ENCODE measurements around the gene NDST1. TPM values are rescaled to one million over a fixed set of nuclear protein-coding genes. Genes with fewer than 3 reads are reported as not detected.

NDST1 gene
- total RNA-seq, 1 donor from 2014 or later: 132 TPM

DNA sequence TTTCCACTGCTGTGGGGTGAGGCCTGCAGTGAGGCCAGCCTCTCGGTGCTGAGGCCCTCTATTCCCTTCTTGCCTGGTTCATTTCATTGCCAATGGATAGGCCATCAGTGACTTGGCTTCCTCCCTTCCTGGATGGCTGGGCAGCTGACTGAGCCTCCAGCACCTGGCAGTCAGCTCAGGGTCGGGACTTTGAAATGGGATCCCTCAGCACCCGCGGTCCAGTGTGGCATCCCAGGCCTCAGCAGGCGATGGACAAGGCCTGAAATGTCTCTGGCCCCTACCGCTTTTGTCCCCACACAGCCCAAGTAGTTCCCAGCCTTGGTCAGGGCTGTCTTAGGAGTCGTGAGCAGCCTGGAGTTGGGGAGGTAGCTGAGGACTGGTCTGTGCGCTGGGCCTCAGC, 17.2 kb downstream of the NDST1 start:
- H3K27me3 Mint-ChIP-seq (ENCODE audit: low read depth): no peaks in the 10 kb centered on the region
- H3K4me1 Mint-ChIP-seq: peaks cover 3% of the 10 kb centered on the region
- TF ChIP-seq, protein P1, sequence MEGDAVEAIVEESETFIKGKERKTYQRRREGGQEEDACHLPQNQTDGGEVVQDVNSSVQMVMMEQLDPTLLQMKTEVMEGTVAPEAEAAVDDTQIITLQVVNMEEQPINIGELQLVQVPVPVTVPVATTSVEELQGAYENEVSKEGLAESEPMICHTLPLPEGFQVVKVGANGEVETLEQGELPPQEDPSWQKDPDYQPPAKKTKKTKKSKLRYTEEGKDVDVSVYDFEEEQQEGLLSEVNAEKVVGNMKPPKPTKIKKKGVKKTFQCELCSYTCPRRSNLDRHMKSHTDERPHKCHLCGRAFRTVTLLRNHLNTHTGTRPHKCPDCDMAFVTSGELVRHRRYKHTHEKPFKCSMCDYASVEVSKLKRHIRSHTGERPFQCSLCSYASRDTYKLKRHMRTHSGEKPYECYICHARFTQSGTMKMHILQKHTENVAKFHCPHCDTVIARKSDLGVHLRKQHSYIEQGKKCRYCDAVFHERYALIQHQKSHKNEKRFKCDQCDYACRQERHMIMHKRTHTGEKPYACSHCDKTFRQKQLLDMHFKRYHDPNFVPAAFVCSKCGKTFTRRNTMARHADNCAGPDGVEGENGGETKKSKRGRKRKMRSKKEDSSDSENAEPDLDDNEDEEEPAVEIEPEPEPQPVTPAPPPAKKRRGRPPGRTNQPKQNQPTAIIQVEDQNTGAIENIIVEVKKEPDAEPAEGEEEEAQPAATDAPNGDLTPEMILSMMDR (IDR thresholded peaks at IDR 0.05; ENCODE audit: unreplicated experiment): no peak
- DNase-seq (ENCODE audit: low spot score in 2 of 2, unreplicated experiment in 2 of 2): no peak
- H3K36me3 Mint-ChIP-seq: peaks cover 16% of the 10 kb centered on the region
- H3K27ac Mint-ChIP-seq: no peak overlapping the region
- H3K9me3 Mint-ChIP-seq: no peaks in the 10 kb centered on the region
- H3K4me3 Mint-ChIP-seq: no peak overlapping the region

DNA sequence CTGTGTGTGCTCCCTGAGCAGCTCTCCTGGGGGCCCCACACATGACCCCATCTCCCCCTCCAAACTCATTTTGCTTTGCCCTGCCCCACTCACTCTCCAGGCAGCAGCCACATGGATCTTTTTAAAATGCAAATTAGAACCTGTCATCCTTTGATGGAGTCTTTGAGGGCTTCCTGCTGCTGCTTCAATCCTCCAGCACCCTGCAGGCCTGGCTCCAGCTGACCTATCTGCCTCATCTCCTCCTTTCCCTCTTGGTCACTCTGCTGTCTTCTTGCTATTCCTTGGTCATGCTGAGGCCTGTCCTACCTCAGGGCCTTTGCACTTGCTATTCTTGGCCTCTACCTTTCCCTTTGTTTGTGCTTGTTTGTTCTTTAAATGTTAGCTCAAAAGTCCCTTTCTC, 17.9 kb downstream of the NDST1 start:
- Mint-ChIP-seq H3K27ac (no peak overlapping the region), H3K4me1 (peaks cover 3% of the 10 kb centered on the region), H3K36me3 (peaks cover 16% of the 10 kb centered on the region), H3K9me3 (no peaks in the 10 kb centered on the region), H3K27me3 (ENCODE audit: low read depth) (no peaks in the 10 kb centered on the region), H3K4me3 (no peak overlapping the region)
- no peak for DNase-seq (ENCODE audit: low spot score in 2 of 2, unreplicated experiment in 2 of 2)
- TF ChIP-seq, protein P1 (IDR thresholded peaks at IDR 0.05; ENCODE audit: unreplicated experiment): no peak

DNA sequence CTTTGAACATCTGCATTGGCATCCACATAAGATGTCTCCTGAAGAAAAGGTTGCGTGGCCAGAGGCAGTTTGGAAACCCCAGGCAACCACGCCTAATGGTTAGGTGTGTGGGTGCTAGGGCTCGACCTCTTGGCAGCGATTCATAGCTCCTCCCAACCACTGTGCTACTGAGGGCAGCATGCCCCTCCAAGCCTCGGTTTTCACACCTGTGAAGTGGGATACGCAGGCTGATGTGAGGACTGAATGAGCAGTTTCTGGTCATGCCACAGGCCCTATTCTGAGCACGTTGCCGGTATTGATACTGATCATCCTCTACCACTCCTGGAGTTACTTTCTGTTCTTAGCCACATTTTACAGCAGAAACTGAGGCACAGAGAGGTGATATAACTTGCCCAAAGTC, 19.1 kb downstream of the NDST1 start:
- peaks cover 3% of the 10 kb centered on the region for H3K4me1 Mint-ChIP-seq
- peaks cover 13% of the 10 kb centered on the region for H3K36me3 Mint-ChIP-seq
- no peak overlapping the region for H3K27ac Mint-ChIP-seq
- no peaks in the 10 kb centered on the region for H3K9me3 Mint-ChIP-seq
- TF ChIP-seq, protein P1 (IDR thresholded peaks at IDR 0.05; ENCODE audit: unreplicated experiment): no peak
- DNase-seq (ENCODE audit: low spot score in 2 of 2, unreplicated experiment in 2 of 2): no peak
- H3K27me3 Mint-ChIP-seq (ENCODE audit: low read depth): no peaks in the 10 kb centered on the region
- H3K4me3 Mint-ChIP-seq: no peak overlapping the region

DNA sequence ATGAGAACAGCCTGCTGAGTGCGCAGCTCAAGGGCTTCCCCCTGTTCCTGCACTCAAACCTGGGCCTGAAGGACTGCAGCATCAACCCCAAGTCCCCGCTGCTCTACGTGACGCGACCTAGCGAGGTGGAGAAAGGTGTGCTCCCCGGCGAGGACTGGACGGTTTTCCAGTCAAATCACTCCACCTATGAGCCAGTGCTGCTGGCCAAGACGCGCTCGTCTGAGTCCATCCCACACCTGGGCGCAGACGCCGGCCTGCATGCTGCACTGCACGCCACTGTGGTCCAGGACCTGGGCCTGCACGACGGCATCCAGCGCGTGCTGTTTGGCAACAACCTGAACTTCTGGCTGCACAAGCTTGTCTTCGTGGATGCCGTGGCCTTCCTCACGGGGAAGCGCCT, 19.9 kb downstream of the NDST1 start:
- H3K27ac Mint-ChIP-seq: no peak overlapping the region
- no peak overlapping the region for H3K4me3 Mint-ChIP-seq
- TF ChIP-seq, protein P1 (IDR thresholded peaks at IDR 0.05; ENCODE audit: unreplicated experiment): no peak
- peaks cover 14% of the 10 kb centered on the region for H3K36me3 Mint-ChIP-seq
- no peaks in the 10 kb centered on the region for H3K27me3 Mint-ChIP-seq (ENCODE audit: low read depth)
- H3K4me1 Mint-ChIP-seq: peaks cover 3% of the 10 kb centered on the region
- no peak for DNase-seq (ENCODE audit: low spot score in 2 of 2, unreplicated experiment in 2 of 2)
- no peaks in the 10 kb centered on the region for H3K9me3 Mint-ChIP-seq

DNA sequence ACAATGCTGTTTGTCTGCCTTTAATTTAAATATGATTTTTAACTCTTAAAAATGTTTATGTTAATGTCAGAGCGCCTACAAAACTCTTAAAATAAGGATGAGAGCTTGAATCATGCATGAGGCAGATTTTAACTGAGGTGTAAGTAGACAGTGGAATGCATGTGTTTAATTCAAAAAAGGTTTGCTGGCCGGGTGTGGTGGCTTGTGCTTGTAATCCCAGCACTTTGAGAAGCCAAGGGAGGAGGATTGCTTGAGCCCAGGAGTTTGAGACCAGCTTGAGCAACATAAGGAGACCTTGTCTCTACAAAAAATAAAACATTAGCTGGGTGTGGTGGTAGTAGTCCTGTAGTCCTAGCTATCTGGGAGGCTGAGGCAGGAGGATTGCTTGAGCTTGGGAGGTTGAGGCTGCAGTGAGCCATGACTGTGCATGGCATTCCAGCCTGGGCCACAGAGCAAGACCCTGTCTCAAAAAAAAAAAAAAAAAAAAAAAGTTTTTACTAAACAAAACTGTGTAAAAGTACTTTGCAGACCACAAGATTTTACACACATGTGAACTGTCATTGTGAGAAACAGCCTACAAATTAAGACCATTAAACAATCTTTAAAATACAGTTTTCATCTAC, 21.1 kb downstream of the NDST1 start:
- Mint-ChIP-seq H3K27me3 (ENCODE audit: low read depth) (no peaks in the 10 kb centered on the region), H3K36me3 (peaks cover 16% of the 10 kb centered on the region), H3K9me3 (no peaks in the 10 kb centered on the region), H3K4me3 (no peak overlapping the region), H3K4me1 (no peaks in the 10 kb centered on the region), H3K27ac (no peak overlapping the region)
- no peak for DNase-seq (ENCODE audit: low spot score in 2 of 2, unreplicated experiment in 2 of 2)
- TF ChIP-seq, protein P1 (IDR thresholded peaks at IDR 0.05; ENCODE audit: unreplicated experiment): no peak

- H3K9me3 Mint-ChIP-seq: no peaks in the 10 kb centered on the region
- TF ChIP-seq, protein P1 (IDR thresholded peaks at IDR 0.05; ENCODE audit: unreplicated experiment): no peak
- peaks cover 17% of the 10 kb centered on the region for H3K36me3 Mint-ChIP-seq
- no peak overlapping the region for H3K27ac Mint-ChIP-seq
- no peaks in the 10 kb centered on the region for H3K4me1 Mint-ChIP-seq
- no peak for DNase-seq (ENCODE audit: low spot score in 2 of 2, unreplicated experiment in 2 of 2)
- no peak overlapping the region for H3K4me3 Mint-ChIP-seq
- no peaks in the 10 kb centered on the region for H3K27me3 Mint-ChIP-seq (ENCODE audit: low read depth)
These were observed 21.6 kb downstream of the NDST1 start for GRCh38 chr5:150529555-150529954.
